Measurements from ENCODE around the gene ANXA4.

- no peak for TF ChIP-seq CTCF (conservative IDR thresholded peaks at IDR 0.05 in 1 of 2, IDR thresholded peaks at IDR 0.05 in 1 of 2; ENCODE audit: extremely low read depth in 1 of 2, insufficient read depth in 1 of 2, low read depth in 1 of 2, low read length in 2 of 2)
- no peak for TF ChIP-seq EZH2 (IDR thresholded peaks at IDR 0.05; ENCODE audit: borderline replicate concordance, low read length)
Measured at GRCh38 chr2:69742322-69742952, 503 bp downstream of the ANXA4 start.

Data from mammary epithelial cell (primary cell).